ENCODE data around the gene CYTH1. TPM values are rescaled to one million over a fixed set of nuclear protein-coding genes. Genes with fewer than 3 reads are reported as not detected.

CYTH1 gene
- total RNA-seq, 1 donor from 2014 or later, result 28.9 TPM

- intact Hi-C loops (cut with micrococcal nuclease), result no loop called here
- H3K36me3 ChIP-seq, result no peaks in the 10 kb centered on the region
Measured at GRCh38 chr17:78714534-78714933, 67.5 kb downstream of the CYTH1 start.

DNA sequence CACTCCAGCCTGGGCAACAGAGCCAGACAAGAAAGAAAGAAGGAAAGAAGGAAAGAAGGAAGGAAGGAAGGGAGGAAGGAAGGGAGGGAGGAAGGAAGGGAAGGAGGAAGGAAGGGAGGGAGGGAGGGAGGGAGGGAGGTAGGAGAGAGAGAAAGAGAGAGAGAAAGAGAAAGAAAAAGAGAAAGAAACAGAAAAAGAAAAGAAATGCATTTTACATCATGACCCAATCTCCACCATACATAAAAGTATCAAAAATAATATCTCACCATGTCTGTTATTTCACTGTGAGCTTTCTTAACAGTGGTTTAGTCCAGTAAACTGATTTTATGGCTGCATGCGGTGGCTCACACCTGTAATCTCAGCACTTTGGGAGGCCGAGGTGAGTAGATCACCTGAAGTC is 70.0 kb downstream of the CYTH1 start:
- no peak for DNase-seq
- H3K4me1 ChIP-seq, result peaks cover 78% of the 10 kb centered on the region
- no peak for TF ChIP-seq CTCF (IDR thresholded peaks at IDR 0.05; ENCODE audit: borderline replicate concordance)
- H3K36me3 ChIP-seq, result peaks cover 10% of the 10 kb centered on the region
- no peak overlapping the region for H3K27ac ChIP-seq (replicated peaks)
- intact Hi-C loops (cut with micrococcal nuclease), result no loop called here
- H3K27me3 ChIP-seq (ENCODE audit: low read depth), result no peaks in the 10 kb centered on the region
- no peak overlapping the region for H3K4me3 ChIP-seq
- no peaks in the 10 kb centered on the region for H3K9me3 ChIP-seq (replicated peaks)

More at GRCh38 chr17:78714534-78714933, 67.5 kb downstream of the CYTH1 start:
- H3K27me3 ChIP-seq (ENCODE audit: low read depth), result no peaks in the 10 kb centered on the region
- H3K4me3 ChIP-seq, result no peak overlapping the region
- no peaks in the 10 kb centered on the region for H3K9me3 ChIP-seq (replicated peaks)
- DNase-seq, result no peak
- TF ChIP-seq CTCF (IDR thresholded peaks at IDR 0.05; ENCODE audit: borderline replicate concordance), result no peak
- H3K27ac ChIP-seq (replicated peaks), result no peak overlapping the region
- peaks cover 84% of the 10 kb centered on the region for H3K4me1 ChIP-seq

DNA sequence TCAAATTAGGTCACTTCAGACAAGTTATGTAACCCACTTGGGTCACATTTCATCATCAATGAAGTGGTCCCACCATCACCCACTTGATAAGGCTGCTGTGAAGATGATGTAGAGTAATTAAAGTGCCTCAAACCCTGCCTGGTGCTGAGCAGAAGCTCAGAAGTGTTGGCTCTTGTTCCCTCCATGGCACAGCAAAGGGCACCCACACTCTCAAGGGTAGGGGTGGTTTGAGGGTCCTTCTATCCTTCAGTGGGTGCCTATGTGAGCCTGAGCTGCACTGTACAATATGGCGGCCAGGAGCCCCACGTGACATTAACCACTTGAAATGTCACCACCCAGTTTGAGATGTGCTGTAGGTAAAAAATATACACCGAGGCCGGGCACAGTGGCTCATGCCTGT is 71.5 kb downstream of the CYTH1 start:
- no peak for TF ChIP-seq CTCF (IDR thresholded peaks at IDR 0.05; ENCODE audit: borderline replicate concordance)
- H3K4me1 ChIP-seq, result peaks cover 69% of the 10 kb centered on the region
- H3K27me3 ChIP-seq (ENCODE audit: low read depth), result no peaks in the 10 kb centered on the region
- peaks cover 16% of the 10 kb centered on the region for H3K36me3 ChIP-seq
- no peaks in the 10 kb centered on the region for H3K9me3 ChIP-seq (replicated peaks)
- H3K4me3 ChIP-seq, result no peak overlapping the region
- intact Hi-C loops (cut with micrococcal nuclease), result no loop called here
- no peak for DNase-seq
- H3K27ac ChIP-seq (replicated peaks), result no peak overlapping the region

GRCh38 chr17:78709751-78710181 is 72.3 kb downstream of the CYTH1 start:
- H3K27ac ChIP-seq (replicated peaks), result peak overlapping the region; percentile 0
- H3K4me3 ChIP-seq, result no peak overlapping the region
- intact Hi-C loops (cut with micrococcal nuclease), result loop anchor here (10.0 kb wide), 1 partner anchor 215 kb away; no protein-coding TSS in a partner anchor
- peaks cover 16% of the 10 kb centered on the region for H3K36me3 ChIP-seq
- H3K9me3 ChIP-seq (replicated peaks), result no peaks in the 10 kb centered on the region
- TF ChIP-seq CTCF (IDR thresholded peaks at IDR 0.05; ENCODE audit: borderline replicate concordance), result no peak
- no peaks in the 10 kb centered on the region for H3K27me3 ChIP-seq (ENCODE audit: low read depth)
- no peak for DNase-seq
- peaks cover 69% of the 10 kb centered on the region for H3K4me1 ChIP-seq

GRCh38 chr17:78709119-78709681 is 72.9 kb downstream of the CYTH1 start:
- Histone ChIP-seq H3K4me1 (peaks cover 67% of the 10 kb centered on the region), H3K36me3 (peaks cover 16% of the 10 kb centered on the region), H3K9me3 (replicated peaks) (no peaks in the 10 kb centered on the region), H3K4me3 (no peak overlapping the region), H3K27me3 (ENCODE audit: low read depth) (no peaks in the 10 kb centered on the region), H3K27ac (replicated peaks) (peak overlapping the region; percentile 1)
- DNase-seq, result no peak
- intact Hi-C loops (cut with micrococcal nuclease), result loop anchor here (10.0 kb wide), 1 partner anchor 214 kb away; no protein-coding TSS in a partner anchor
- TF ChIP-seq CTCF (IDR thresholded peaks at IDR 0.05; ENCODE audit: borderline replicate concordance), result no peak

All from left ventricle myocardium inferior (tissue), 1 donor.